Esophagus squamous epithelium (tissue), 5 donors: ENCODE data around the gene SPRTN. TPM values are rescaled to one million over a fixed set of nuclear protein-coding genes. Genes with fewer than 3 reads are reported as not detected.

Source experiments
- DNase-seq: peaks from one replicate; lab custom pipeline; 2025; lab: John Stamatoyannopoulos, UW
- H3K27ac ChIP-seq, 4 donors: fragments of 200-600 bp; sonication (generic); one replicate each; pipeline ENCODE4 v1.5.1; 2016 to 2019; ENCODE audit warnings: mild to moderate bottlenecking in 1 of 4
- H3K27me3 ChIP-seq, 4 donors: fragments of 200-600 bp; sonication (generic); 1 replicate in 3 of 4; 2 replicates in 1 of 4; pipeline versions ENCODE4 v1.5.1 to v1.6.0; 2017 to 2021; ENCODE audit warnings: antibody characterized with exemption in 1 of 4
- H3K36me3 ChIP-seq, 3 donors: fragments of 200-600 bp; sonication (generic); one replicate each; pipeline ENCODE4 v1.5.1; 2016 to 2019
- H3K4me1 ChIP-seq, 3 donors: fragments of 200-600 bp; sonication (generic); one replicate each; pipeline ENCODE4 v1.5.1; 2017 to 2019
- H3K4me3 ChIP-seq, 4 donors: fragments of 200-600 bp; sonication (generic); 1 replicate in 3 of 4; 2 replicates in 1 of 4; pipeline ENCODE4 v1.5.1; 2016 to 2019; ENCODE audit warnings: mild to moderate bottlenecking in 2 of 4, moderate library complexity in 1 of 4
- H3K9me3 ChIP-seq, 3 donors: fragments of 200-600 bp; sonication (generic); one replicate each; pipeline ENCODE4 v1.5.1; 2016 to 2019
- POLR2A ChIP-seq, 4 donors: fragments of 450-650 bp; IDR thresholded peaks; one replicate each; pipeline ENCODE4 v1.6.1; 2017; ENCODE audit warnings: antibody characterized with exemption in 4 of 4, mild to moderate bottlenecking in 4 of 4, moderate library complexity in 3 of 4
- WGBS, 2 donors: methylation state at CpG; one replicate each; pipeline ENCODE4 v1.1.5; 2018; 5-methylcytosine and 5-hydroxymethylcytosine counted together
- intact Hi-C: fragments of 100-400 bp; cut with DNase I; formaldehyde crosslinking; loops from one replicate; pipeline ENCODE4 v1.15.0; 2022
- total RNA-seq, 4 donors: library from RNA; depleted of rRNA; stranded (reverse); fragments of >200 nt; gene quantifications; one replicate each; pipeline ENCODE4 v1.1.0, GENCODE V29; 2016
- TF ChIP-seq, protein P1 (sequence below), 6 experiments: fragments of 450-650 bp in 4 of 6; fragments of 200-600 bp in 2 of 6; sonication (generic) in 2 of 6; IDR thresholded peaks; one replicate each; pipeline ENCODE4 v1.5.1; 2016 to 2019; ENCODE audit warnings: antibody characterized with exemption in 6 of 6, mild to moderate bottlenecking in 4 of 6, moderate library complexity in 4 of 6
- donor health status: DM: yes; HTN: yes; CAD: no.

Gene SPRTN
- total RNA-seq, 4 donors from 2014 or later: 10.9 to 22.9 (median 16.9) TPM

DNA sequence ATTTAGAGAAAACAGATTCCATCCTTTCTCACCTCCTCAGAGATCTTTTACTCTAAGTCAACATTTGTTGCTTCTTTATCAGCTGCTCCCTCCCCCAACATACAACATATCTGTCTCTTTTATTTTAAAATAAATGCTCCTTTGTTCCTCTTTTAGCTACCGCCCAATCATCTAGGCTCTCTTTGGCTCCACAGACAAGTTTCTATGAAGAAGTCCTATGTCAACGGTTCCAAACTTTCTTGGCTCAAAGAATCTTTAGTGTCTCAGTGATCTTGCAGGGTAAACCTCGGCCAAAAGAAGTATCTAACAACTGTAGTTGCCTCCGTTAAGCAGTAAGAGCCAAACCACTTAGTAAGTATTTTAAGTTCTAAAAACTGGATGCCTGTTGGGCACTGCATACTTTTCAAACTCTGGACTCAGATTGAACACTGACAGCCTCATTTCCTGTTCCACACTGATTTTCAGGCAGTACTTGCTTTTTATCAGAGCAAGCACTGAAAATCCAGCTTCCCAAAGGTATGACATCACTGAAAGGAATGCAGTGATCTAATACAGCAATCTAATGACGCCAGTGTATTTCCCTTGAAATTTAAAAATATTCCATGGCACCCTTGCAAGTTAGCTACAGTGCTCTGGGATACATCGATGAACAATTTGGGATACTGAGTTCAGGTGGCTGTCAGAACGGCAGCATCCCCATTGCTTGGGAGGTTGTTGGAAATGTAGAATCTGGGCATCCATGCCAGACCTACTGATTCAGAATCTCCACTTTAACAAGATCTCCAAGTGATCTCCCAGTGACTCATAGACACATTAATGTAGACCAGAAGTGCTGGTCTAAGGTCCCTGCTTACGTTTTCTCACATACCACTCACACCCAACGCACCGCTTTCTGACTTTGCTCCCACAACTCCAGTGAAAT is 57.2 kb downstream of the SPRTN start:
- Histone ChIP-seq H3K27ac (peak overlapping the region in 3 of 4 donors; percentile 9 to 68 (median 60)), H3K36me3 (no peaks in the 10 kb centered on the region), H3K27me3 (no peaks in the 10 kb centered on the region), H3K4me1 (peaks cover 0 to 38% (median 7%) of the 10 kb centered on the region in 3 donors), H3K9me3 (no peaks in the 10 kb centered on the region), H3K4me3 (peak overlapping the region in 1 of 4 donors; percentile 19)
- no peak for TF ChIP-seq POLR2A (IDR thresholded peaks at IDR 0.05)
- TF ChIP-seq, protein P1, sequence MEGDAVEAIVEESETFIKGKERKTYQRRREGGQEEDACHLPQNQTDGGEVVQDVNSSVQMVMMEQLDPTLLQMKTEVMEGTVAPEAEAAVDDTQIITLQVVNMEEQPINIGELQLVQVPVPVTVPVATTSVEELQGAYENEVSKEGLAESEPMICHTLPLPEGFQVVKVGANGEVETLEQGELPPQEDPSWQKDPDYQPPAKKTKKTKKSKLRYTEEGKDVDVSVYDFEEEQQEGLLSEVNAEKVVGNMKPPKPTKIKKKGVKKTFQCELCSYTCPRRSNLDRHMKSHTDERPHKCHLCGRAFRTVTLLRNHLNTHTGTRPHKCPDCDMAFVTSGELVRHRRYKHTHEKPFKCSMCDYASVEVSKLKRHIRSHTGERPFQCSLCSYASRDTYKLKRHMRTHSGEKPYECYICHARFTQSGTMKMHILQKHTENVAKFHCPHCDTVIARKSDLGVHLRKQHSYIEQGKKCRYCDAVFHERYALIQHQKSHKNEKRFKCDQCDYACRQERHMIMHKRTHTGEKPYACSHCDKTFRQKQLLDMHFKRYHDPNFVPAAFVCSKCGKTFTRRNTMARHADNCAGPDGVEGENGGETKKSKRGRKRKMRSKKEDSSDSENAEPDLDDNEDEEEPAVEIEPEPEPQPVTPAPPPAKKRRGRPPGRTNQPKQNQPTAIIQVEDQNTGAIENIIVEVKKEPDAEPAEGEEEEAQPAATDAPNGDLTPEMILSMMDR (IDR thresholded peaks at IDR 0.05): no peak
- 50 to 57% methylated on average over 10 of the region's 10 CpGs for WGBS, 2 donors
- intact Hi-C loops: no loop called here
- DNase-seq: no peak

DNA sequence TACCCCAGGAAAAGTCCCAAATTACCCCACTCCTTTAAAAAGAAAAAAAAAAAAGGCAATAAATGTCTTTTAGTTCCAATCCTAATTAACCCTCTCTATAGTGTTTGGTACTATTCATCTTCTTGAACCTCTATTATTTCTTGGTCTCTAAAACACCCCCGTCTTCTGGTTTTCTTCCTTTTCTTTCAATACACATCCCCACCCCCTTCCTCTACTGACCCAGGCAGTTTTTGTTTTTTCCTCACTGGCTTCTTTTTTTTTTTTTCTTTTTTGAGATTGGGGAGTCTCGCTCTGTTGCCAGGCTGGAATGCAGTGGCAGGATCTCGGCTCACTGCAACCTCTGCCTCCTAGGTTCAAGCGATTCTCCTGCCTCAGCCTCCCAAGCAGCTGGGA is 57.9 kb downstream of the SPRTN start:
- WGBS, 2 donors: 84% methylated on average over 3 to 4 of the region's 4 CpGs

DNA sequence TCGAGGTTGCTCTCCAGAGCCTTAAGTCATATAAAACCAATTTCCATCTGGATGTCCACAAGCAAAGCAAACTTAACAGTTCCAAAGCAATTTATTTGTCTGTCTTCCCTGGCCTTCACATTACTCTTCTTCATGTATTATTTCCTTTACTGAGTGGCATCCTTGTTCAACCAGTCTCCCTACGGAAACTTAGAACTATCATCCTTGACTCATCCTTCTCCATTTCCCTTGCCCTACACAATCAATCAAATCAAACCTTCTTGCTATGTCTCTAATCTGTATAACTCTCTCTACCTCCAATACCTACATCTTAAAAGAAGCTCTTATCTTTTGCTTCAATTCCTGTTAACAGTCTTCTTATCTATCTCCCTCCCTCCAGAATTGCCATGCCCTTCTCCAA is 58.5 kb downstream of the SPRTN start:
- Histone ChIP-seq H3K9me3 (no peaks in the 10 kb centered on the region), H3K27me3 (no peaks in the 10 kb centered on the region), H3K27ac (peak overlapping the region in 1 of 4 donors; percentile 60), H3K4me3 (no peak overlapping the region), H3K36me3 (no peaks in the 10 kb centered on the region), H3K4me1 (peaks cover 0 to 38% (median 7%) of the 10 kb centered on the region in 3 donors)
- no peak for TF ChIP-seq POLR2A (IDR thresholded peaks at IDR 0.05)
- TF ChIP-seq, protein P1 (IDR thresholded peaks at IDR 0.05): no peak
- whole genome bisulfite sequencing, 2 donors: 79 to 87% methylated on average over 2 of the region's 2 CpGs
- no peak for DNase-seq
- intact Hi-C loops: no loop called here

More for the DNA sequence above, 57.9 kb downstream of the SPRTN start:
- H3K9me3 ChIP-seq: no peaks in the 10 kb centered on the region
- TF ChIP-seq, protein P1 (IDR thresholded peaks at IDR 0.05): no peak
- TF ChIP-seq POLR2A (IDR thresholded peaks at IDR 0.05): no peak
- H3K36me3 ChIP-seq: no peaks in the 10 kb centered on the region
- H3K27me3 ChIP-seq: no peaks in the 10 kb centered on the region
- H3K4me3 ChIP-seq: no peak overlapping the region
- H3K4me1 ChIP-seq: peaks cover 0 to 38% (median 7%) of the 10 kb centered on the region in 3 donors
- H3K27ac ChIP-seq: peak overlapping the region in 3 of 4 donors; percentile 9 to 68 (median 60)
- DNase-seq: no peak
- intact Hi-C loops: no loop called here

DNA sequence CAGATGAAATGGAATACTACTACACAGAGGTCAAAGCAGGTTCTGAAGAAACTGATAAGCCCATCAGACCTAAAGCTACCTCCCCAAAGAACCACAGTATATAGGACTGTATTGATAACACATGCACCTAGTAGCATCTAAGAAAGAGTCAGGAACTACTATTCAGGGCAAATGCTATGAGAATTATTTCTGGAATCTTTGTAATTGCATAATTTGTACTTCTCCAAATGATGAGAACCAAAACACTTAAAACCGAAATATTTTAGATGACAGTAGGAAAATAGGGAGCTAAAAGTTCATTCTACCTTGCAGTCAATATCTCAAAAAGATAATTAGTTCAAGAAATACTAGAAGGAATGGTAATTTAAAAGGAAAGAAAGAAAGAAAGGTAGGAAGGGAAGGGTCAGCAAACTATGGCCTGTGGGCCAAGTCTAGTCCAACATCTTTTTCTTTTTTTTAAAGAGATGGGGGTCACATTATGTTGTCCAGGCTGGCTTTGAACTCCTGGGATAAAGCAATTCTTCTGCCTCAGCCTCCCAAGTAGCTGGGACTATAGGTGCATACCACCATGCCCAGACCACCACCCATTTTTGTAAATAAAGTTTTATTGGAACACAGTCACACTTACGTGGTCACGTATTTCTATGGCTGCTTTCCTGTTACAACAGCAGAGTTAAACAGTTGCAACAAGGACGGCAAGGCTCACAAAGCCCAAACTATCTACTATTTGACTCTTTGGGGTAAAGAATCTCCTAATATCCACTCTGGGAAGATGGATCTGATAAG is 60.0 kb downstream of the SPRTN start:
- no peaks in the 10 kb centered on the region for H3K9me3 ChIP-seq
- H3K4me1 ChIP-seq: peaks cover 0 to 38% (median 7%) of the 10 kb centered on the region in 3 donors
- TF ChIP-seq POLR2A (IDR thresholded peaks at IDR 0.05): no peak
- TF ChIP-seq, protein P1 (IDR thresholded peaks at IDR 0.05): no peak
- no peak overlapping the region for H3K27ac ChIP-seq
- no peak overlapping the region for H3K4me3 ChIP-seq
- no peaks in the 10 kb centered on the region for H3K27me3 ChIP-seq
- DNase-seq: no peak
- H3K36me3 ChIP-seq: no peaks in the 10 kb centered on the region
- intact Hi-C loops: no loop called here
- WGBS, 2 donors: 62 to 71% methylated on average over 4 of the region's 4 CpGs
